HepG2 (cell line): Measurements from ENCODE around the gene TMCO4. TPM values are rescaled to one million over a fixed set of nuclear protein-coding genes. Genes with fewer than 3 reads are reported as not detected.

Experiments
- AGO2 ChIP-seq: fragments of 200-400 bp; formaldehyde crosslinking; optimal IDR thresholded peaks from 2 replicates; pipeline ENCODE3; 2017; ENCODE audit warnings: mild to moderate bottlenecking, low read depth, low read length, moderate library complexity
- ARNT2 ChIP-seq: sonication (generic); formaldehyde crosslinking; IDR thresholded peaks from 2 replicates; pipeline ENCODE4 v1.8.0; 2022; ENCODE audit warnings: mild to moderate bottlenecking, low read depth, missing genetic modification reagents, moderate library complexity
- DNMT1 ChIP-seq: sonication (generic); formaldehyde crosslinking; IDR thresholded peaks from 2 replicates; pipeline ENCODE4 v1.5.1; 2020; ENCODE audit warnings: mild to moderate bottlenecking, missing genetic modification reagents
- ELF4 ChIP-seq: sonication (generic); formaldehyde crosslinking; IDR thresholded peaks from 2 replicates; pipeline ENCODE4 v1.5.0; 2020; ENCODE audit warnings: missing genetic modification reagents, mild to moderate bottlenecking, moderate library complexity, borderline replicate concordance
- HIVEP1 ChIP-seq: sonication (generic); formaldehyde crosslinking; IDR thresholded peaks from 2 replicates; pipeline ENCODE4 v1.4.0; 2020; ENCODE audit warnings: mild to moderate bottlenecking, missing genetic modification reagents
- KDM1A ChIP-seq: IDR thresholded peaks from 2 replicates; pipeline ENCODE4 v1.6.1; 2016; ENCODE audit warnings: missing compliant biosample characterization
- MIER3 ChIP-seq: IDR thresholded peaks from 2 replicates; pipeline ENCODE4 v1.6.1; 2016; ENCODE audit warnings: missing compliant biosample characterization, borderline replicate concordance
- MYC ChIP-seq: sonication (generic); formaldehyde crosslinking; IDR thresholded peaks from 2 replicates; pipeline ENCODE4 v1.9.0; 2021; ENCODE audit warnings: missing genetic modification reagents, borderline replicate concordance
- NFIC ChIP-seq: IDR thresholded peaks from 2 replicates; pipeline ENCODE4 v1.6.1; 2012; ENCODE audit warnings: mild to moderate bottlenecking, low read length, inconsistent platforms
- NONO ChIP-seq, 2 experiments: fragments of 450-650 bp in 1 of 2; sonication (generic) in 1 of 2; formaldehyde crosslinking in 1 of 2; IDR thresholded peaks in 1 of 2; conservative IDR thresholded peaks in 1 of 2; 2 replicates each; pipeline versions ENCODE4 v1.6.1 to v1.8.0; 2017 to 2022; ENCODE audit warnings: mild to moderate bottlenecking in 1 of 2, missing genetic modification reagents in 1 of 2, moderate library complexity in 1 of 2
- NR1H2 ChIP-seq: sonication (generic); formaldehyde crosslinking; IDR thresholded peaks from 2 replicates; pipeline ENCODE4 v1.8.1; 2022; ENCODE audit warnings: low read depth, missing genetic modification reagents, borderline replicate concordance
- RBFOX2 ChIP-seq: fragments of 200-400 bp; formaldehyde crosslinking; IDR thresholded peaks from 2 replicates; pipeline ENCODE4 v1.6.1; 2017; ENCODE audit warnings: low read depth, mild to moderate bottlenecking, low read length
- TMF1 ChIP-seq: sonication (generic); formaldehyde crosslinking; IDR thresholded peaks from 2 replicates; pipeline ENCODE4 v1.8.1; 2022; ENCODE audit warnings: low read depth, missing genetic modification reagents
- ZBTB42 ChIP-seq: sonication (generic); formaldehyde crosslinking; IDR thresholded peaks from 2 replicates; pipeline ENCODE4 v1.5.0; 2020; ENCODE audit warnings: mild to moderate bottlenecking, missing genetic modification reagents
- ZMYM2 ChIP-seq: sonication (generic); formaldehyde crosslinking; IDR thresholded peaks from 2 replicates; pipeline ENCODE4 v1.8.0; 2022; ENCODE audit warnings: mild to moderate bottlenecking, missing genetic modification reagents
- ZNF101 ChIP-seq: sonication (generic); formaldehyde crosslinking; IDR thresholded peaks from 2 replicates; pipeline ENCODE4 v1.4.0; 2020; ENCODE audit warnings: mild to moderate bottlenecking, low read depth, missing genetic modification reagents, borderline replicate concordance
- ZNF180 ChIP-seq: sonication (generic); formaldehyde crosslinking; IDR thresholded peaks from 2 replicates; pipeline ENCODE4 v1.4.0; 2020; ENCODE audit warnings: low read depth, missing genetic modification reagents, borderline replicate concordance
- ZNF230 ChIP-seq: sonication (generic); formaldehyde crosslinking; IDR thresholded peaks from 2 replicates; pipeline ENCODE4 v1.4.0; 2020; ENCODE audit warnings: mild to moderate bottlenecking, missing genetic modification reagents
- ZNF337 ChIP-seq: sonication (generic); formaldehyde crosslinking; IDR thresholded peaks from 2 replicates; pipeline ENCODE4 v1.5.1; 2020; ENCODE audit warnings: missing genetic modification reagents, low read depth, mild to moderate bottlenecking, borderline replicate concordance
- ZNF891 ChIP-seq: sonication (generic); formaldehyde crosslinking; IDR thresholded peaks from 2 replicates; pipeline ENCODE4 v1.5.0; 2020; ENCODE audit warnings: mild to moderate bottlenecking, missing genetic modification reagents
- ZSCAN20 ChIP-seq: sonication (generic); formaldehyde crosslinking; IDR thresholded peaks from 2 replicates; pipeline ENCODE4 v1.4.0; 2020; ENCODE audit warnings: missing genetic modification reagents, mild to moderate bottlenecking, borderline replicate concordance
- polyA plus RNA-seq, 8 experiments: library from polyadenylated mRNA; depleted of rRNA in 3 of 8; stranded (reverse) in 7 of 8; unstranded in 1 of 8; fragments of >200 nt; fragmentation: Illumina TruSeq in 4 of 8; extraction: Trizol in 4 of 8; gene quantifications; 2 replicates each; pipeline versions ENCODE4 v1.2.1 to v1.2.3, GENCODE V29; 2011 to 2016; ENCODE audit warnings: low read depth in 4 of 8, missing spikeins in 1 of 8, mixed read lengths in 1 of 8; ENCODE audit not compliant: insufficient read depth in 1 of 8
- total RNA-seq, 5 experiments: library from RNA; depleted of rRNA; stranded (reverse); fragments of >200 nt; fragmentation: Illumina TruSeq; extraction: Trizol; gene quantifications; 2 replicates each; pipeline ENCODE4 v1.2.3, GENCODE V29; 2016; ENCODE audit warnings: low read depth in 1 of 5
- TF ChIP-seq, protein P1 (sequence below): IDR thresholded peaks from 2 replicates; pipeline ENCODE4 v1.6.1; 2016; ENCODE audit warnings: mild to moderate bottlenecking, missing biosample characterization, missing genetic modification reagents
- TF ChIP-seq, protein P2 (sequence below): IDR thresholded peaks from 2 replicates; pipeline ENCODE4 v1.6.1; 2016; ENCODE audit warnings: missing compliant biosample characterization, missing genetic modification reagents, borderline replicate concordance
- TF ChIP-seq, protein P3 (sequence below): sonication (generic); IDR thresholded peaks from 2 replicates; pipeline ENCODE4 v1.6.1; 2016; ENCODE audit warnings: low read depth, borderline replicate concordance

TMCO4 gene
- total and polyA plus RNA-seq, 2 of the 13 experiments (the other 11 are each of a cell fraction or from before 2014, with no cell fraction given), result 2.1 to 4.1 TPM

DNA sequence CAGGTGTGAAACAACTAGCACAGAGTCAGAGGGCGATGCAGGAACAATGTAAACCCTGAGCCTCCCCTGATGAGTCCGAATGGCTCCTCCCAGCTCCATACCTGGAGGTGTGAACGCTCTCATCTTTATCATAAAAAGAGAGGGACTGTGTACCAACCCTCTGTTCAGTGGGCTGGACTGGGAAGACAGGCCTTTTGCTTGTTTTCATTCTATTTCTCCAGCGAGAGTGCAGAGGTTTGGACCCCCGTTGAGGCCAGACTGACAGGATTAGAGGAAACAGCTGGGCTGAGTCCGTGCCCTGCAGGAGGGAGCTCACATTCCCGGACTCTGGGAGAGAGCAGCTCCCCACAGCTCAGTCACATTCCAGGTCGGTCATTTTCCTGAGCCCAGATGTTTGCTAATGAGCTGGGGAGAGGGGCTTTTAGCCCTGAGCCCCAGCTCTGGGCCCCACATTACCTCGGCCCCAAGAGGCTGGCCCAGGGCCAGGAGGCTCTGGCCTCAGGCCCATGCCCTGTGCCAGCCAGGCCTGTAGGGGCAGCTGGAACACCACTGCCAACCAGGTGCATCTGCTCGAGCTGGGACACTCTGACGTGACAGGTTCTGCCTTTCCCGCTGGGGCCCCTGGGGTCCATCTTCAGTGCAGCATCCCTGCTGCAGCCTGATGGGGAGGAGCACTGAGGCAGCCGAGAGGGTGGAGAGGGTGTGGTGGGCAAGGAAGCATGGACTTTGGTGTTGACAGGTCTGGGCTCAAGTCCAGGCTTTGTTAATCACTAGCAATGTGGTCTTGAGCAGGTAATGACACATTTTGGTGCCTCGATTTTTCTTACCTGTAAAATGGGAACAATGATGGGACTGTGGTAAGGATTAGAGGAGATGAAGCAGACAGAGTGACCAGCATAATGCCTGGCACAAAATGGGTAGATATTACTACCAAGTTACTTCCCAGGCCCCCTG lies 159.1 kb downstream of the TMCO4 start (continued):
- TF ChIP-seq ZNF101 (no peak), MYC (CRISPR knock-in tag) (0 out of 2 replicates have a peak, but pooled peaks have one; percentile 31), HIVEP1 (CRISPR knock-in tag) (no peak), ARNT2 (CRISPR knock-in tag) (no peak), ZNF230 (CRISPR knock-in tag) (no peak), KDM1A (CRISPR knock-in tag) (peak; percentile 98; the same call in 1 of the 2 replicates), DNMT1 (CRISPR knock-in tag) (no peak), AGO2 (no peak), TMF1 (CRISPR knock-in tag) (no peak), ZNF180 (CRISPR knock-in tag) (no peak), ZNF337 (0 out of 2 replicates have a peak, but pooled peaks have one; percentile 29), NONO (IDR thresholded peaks at IDR 0.05) (no peak), NONO (CRISPR knock-in tag; conservative IDR thresholded peaks at IDR 0.05) (no peak), NFIC (no peak), MIER3 (CRISPR knock-in tag) (no peak), ZBTB42 (CRISPR knock-in tag) (no peak), RBFOX2 (no peak), ELF4 (CRISPR knock-in tag) (no peak), ZSCAN20 (CRISPR knock-in tag) (no peak), ZNF891 (CRISPR knock-in tag) (no peak), ZMYM2 (CRISPR knock-in tag) (peak; percentile 79; the same call in 1 of the 2 replicates), NR1H2 (no peak)
- TF ChIP-seq, protein P1, sequence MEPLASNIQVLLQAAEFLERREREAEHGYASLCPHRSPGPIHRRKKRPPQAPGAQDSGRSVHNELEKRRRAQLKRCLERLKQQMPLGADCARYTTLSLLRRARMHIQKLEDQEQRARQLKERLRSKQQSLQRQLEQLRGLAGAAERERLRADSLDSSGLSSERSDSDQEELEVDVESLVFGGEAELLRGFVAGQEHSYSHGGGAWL (CRISPR knock-in tag), result no peak
- TF ChIP-seq, protein P2, sequence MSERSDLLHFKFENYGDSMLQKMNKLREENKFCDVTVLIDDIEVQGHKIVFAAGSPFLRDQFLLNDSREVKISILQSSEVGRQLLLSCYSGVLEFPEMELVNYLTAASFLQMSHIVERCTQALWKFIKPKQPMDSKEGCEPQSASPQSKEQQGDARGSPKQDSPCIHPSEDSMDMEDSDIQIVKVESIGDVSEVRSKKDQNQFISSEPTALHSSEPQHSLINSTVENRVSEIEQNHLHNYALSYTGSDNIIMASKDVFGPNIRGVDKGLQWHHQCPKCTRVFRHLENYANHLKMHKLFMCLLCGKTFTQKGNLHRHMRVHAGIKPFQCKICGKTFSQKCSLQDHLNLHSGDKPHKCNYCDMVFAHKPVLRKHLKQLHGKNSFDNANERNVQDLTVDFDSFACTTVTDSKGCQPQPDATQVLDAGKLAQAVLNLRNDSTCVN (CRISPR knock-in tag), result no peak
- TF ChIP-seq, protein P3, sequence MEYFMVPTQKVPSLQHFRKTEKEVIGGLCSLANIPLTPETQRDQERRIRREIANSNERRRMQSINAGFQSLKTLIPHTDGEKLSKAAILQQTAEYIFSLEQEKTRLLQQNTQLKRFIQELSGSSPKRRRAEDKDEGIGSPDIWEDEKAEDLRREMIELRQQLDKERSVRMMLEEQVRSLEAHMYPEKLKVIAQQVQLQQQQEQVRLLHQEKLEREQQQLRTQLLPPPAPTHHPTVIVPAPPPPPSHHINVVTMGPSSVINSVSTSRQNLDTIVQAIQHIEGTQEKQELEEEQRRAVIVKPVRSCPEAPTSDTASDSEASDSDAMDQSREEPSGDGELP, result peak; percentile 94
